Measurements from ENCODE around the gene APOA5. TPM values are rescaled to one million over a fixed set of nuclear protein-coding genes. Genes with fewer than 3 reads are reported as not detected.

The APOA5 gene
- total RNA-seq, 1 experiment from 2014 or later, result 0.11 TPM

DNA sequence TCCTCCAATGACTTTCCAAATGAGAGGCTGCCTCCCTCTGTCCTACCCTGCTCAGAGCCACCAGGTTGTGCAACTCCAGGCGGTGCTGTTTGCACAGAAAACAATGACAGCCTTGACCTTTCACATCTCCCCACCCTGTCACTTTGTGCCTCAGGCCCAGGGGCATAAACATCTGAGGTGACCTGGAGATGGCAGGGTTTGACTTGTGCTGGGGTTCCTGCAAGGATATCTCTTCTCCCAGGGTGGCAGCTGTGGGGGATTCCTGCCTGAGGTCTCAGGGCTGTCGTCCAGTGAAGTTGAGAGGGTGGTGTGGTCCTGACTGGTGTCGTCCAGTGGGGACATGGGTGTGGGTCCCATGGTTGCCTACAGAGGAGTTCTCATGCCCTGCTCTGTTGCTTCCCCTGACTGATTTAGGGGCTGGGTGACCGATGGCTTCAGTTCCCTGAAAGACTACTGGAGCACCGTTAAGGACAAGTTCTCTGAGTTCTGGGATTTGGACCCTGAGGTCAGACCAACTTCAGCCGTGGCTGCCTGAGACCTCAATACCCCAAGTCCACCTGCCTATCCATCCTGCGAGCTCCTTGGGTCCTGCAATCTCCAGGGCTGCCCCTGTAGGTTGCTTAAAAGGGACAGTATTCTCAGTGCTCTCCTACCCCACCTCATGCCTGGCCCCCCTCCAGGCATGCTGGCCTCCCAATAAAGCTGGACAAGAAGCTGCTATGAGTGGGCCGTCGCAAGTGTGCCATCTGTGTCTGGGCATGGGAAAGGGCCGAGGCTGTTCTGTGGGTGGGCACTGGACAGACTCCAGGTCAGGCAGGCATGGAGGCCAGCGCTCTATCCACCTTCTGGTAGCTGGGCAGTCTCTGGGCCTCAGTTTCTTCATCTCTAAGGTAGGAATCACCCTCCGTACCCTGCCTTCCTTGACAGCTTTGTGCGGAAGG is 40.9 kb upstream of the APOA5 start:
- peaks cover 23% of the 10 kb centered on the region for H3K27me3 Mint-ChIP-seq (ENCODE audit: low read depth)
- H3T11ph ChIP-seq (ENCODE audit: low read length), result no peak overlapping the region
- no CpG with 5 or more reads among the region's 13 CpGs for WGBS (ENCODE audit: extremely low coverage, insufficient read length, low lambda C conversion rate)

More for the DNA sequence above, 40.9 kb upstream of the APOA5 start:
- no peak overlapping the region for H3K56ac ChIP-seq (ENCODE audit: insufficient read length, low read depth, low read length)
- no peak overlapping the region for H3K4ac ChIP-seq (ENCODE audit: low read depth, low read length)
- peaks cover 3 to 5% of the 10 kb centered on the region in 2 experiments; a peak in 3 of 5 replicates for H3K9me3 Mint-ChIP-seq
- H4K20me1 ChIP-seq (ENCODE audit: control insufficient read depth, insufficient read depth, insufficient read length), result no peaks in the 10 kb centered on the region
- no peak overlapping the region for H2BK5ac ChIP-seq (ENCODE audit: insufficient read length, low read length)
- peaks cover 15 to 24% of the 10 kb centered on the region in 2 experiments for H3K4me1 Mint-ChIP-seq
- H3K36me3 Mint-ChIP-seq (ENCODE audit: insufficient read depth in 1 of 3, low read depth in 3 of 3), result no peaks in the 10 kb centered on the region; a peak in 1 of 7 replicates
- no peak overlapping the region; the same call in 1 of the 2 replicates for H3K14ac ChIP-seq (ENCODE audit: insufficient read depth, low read length)
- no peak overlapping the region for H4K8ac ChIP-seq (replicated peaks; ENCODE audit: insufficient read length, low read depth, low read length)
- H3K27me3 ChIP-seq (ENCODE audit: insufficient read depth, low read length), result no peaks in the 10 kb centered on the region
- no peak overlapping the region for H3K18ac ChIP-seq (ENCODE audit: insufficient read length, low read depth, low read length)
- H3K23me2 ChIP-seq (ENCODE audit: insufficient read length, low read depth, low read length, poor library complexity, severe bottlenecking), result peaks cover 6% of the 10 kb centered on the region
- H4K5ac ChIP-seq (ENCODE audit: insufficient read length, low read depth, low read length), result no peak overlapping the region
- no peaks in the 10 kb centered on the region for H3K9me3 ChIP-seq (ENCODE audit: control insufficient read depth, low read depth, low read length)
- H4K91ac ChIP-seq (ENCODE audit: insufficient read length, low read depth, low read length), result no peak overlapping the region
- H3K9ac ChIP-seq (ENCODE audit: extremely low read depth, insufficient read length, low read length), result no peak overlapping the region
- no peak overlapping the region for H2AFZ ChIP-seq (ENCODE audit: low read length)
- no peak overlapping the region for H3K27ac ChIP-seq (ENCODE audit: insufficient read length, low read depth, low read length)
- no peak overlapping the region for H2BK15ac ChIP-seq (ENCODE audit: low read depth, low read length)
- H3K4me2 ChIP-seq (ENCODE audit: insufficient read depth, insufficient read length, low read length), result no peak overlapping the region
- no peaks in the 10 kb centered on the region for H3K79me2 ChIP-seq (ENCODE audit: insufficient read depth, low read length)
- H3K23ac ChIP-seq (ENCODE audit: insufficient read length, low read depth, low read length), result no peak overlapping the region
- TF ChIP-seq, protein P1, sequence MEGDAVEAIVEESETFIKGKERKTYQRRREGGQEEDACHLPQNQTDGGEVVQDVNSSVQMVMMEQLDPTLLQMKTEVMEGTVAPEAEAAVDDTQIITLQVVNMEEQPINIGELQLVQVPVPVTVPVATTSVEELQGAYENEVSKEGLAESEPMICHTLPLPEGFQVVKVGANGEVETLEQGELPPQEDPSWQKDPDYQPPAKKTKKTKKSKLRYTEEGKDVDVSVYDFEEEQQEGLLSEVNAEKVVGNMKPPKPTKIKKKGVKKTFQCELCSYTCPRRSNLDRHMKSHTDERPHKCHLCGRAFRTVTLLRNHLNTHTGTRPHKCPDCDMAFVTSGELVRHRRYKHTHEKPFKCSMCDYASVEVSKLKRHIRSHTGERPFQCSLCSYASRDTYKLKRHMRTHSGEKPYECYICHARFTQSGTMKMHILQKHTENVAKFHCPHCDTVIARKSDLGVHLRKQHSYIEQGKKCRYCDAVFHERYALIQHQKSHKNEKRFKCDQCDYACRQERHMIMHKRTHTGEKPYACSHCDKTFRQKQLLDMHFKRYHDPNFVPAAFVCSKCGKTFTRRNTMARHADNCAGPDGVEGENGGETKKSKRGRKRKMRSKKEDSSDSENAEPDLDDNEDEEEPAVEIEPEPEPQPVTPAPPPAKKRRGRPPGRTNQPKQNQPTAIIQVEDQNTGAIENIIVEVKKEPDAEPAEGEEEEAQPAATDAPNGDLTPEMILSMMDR (conservative IDR thresholded peaks at IDR 0.05), result no peak
- H3K4me1 ChIP-seq (ENCODE audit: insufficient read depth, low read length), result no peaks in the 10 kb centered on the region
- no peak overlapping the region for H2BK20ac ChIP-seq (ENCODE audit: low read depth, low read length, poor library complexity, severe bottlenecking)
- no peak overlapping the region for H2AK5ac ChIP-seq (ENCODE audit: insufficient read length, low read length)
- DNase-seq, result no peak
- no peak overlapping the region for H2BK120ac ChIP-seq (ENCODE audit: low read depth, low read length, poor library complexity, severe bottlenecking)
- H3K27ac Mint-ChIP-seq, result no peak overlapping the region; a peak in 1 of 7 replicates
- H2BK12ac ChIP-seq (ENCODE audit: insufficient read length, low read depth, low read length), result no peak overlapping the region
- H3K79me1 ChIP-seq (ENCODE audit: insufficient read depth, low read depth, low read length, poor library complexity, severe bottlenecking), result no peaks in the 10 kb centered on the region
- no peak overlapping the region for H3K4me3 Mint-ChIP-seq

Data from H9 (cell line).